ENCODE data around the gene SNORC. TPM values are rescaled to one million over a fixed set of nuclear protein-coding genes. Genes with fewer than 3 reads are reported as not detected.

Gene SNORC
- total RNA-seq, 6 experiments from 2014 or later: 2.0 to 14.5 (median 9.1) TPM

GRCh38 chr2:232920055-232920454 lies 50.0 kb downstream of the SNORC start:
- WGBS (ENCODE audit: insufficient coverage, low coverage, low lambda C conversion rate, missing lambda C conversion rate): 100% methylated on average over 1 of the region's 11 CpGs
- TF ChIP-seq POLR2A (IDR thresholded peaks at IDR 0.05) (no peak), CTCF (IDR thresholded peaks at IDR 0.05) (no peak)
- no peaks in the 10 kb centered on the region for H3K9me3 ChIP-seq
- no peak for DNase-seq
- no peaks in the 10 kb centered on the region for H3K27me3 ChIP-seq
- peaks cover 0 to 7% (median 2%) of the 10 kb centered on the region in 4 donors for H3K36me3 ChIP-seq
- H3K27ac ChIP-seq: no peak overlapping the region
- no peak overlapping the region for H3K4me3 ChIP-seq
- no peaks in the 10 kb centered on the region for H3K4me1 ChIP-seq
- no peak for ATAC-seq
- intact Hi-C loops (cut with DNase I): no loop called here

GRCh38 chr2:232920760-232921159 lies 50.7 kb downstream of the SNORC start:
- TF ChIP-seq POLR2A (IDR thresholded peaks at IDR 0.05): no peak
- Histone ChIP-seq H3K4me3 (no peak overlapping the region), H3K36me3 (peaks cover 0 to 7% (median 2%) of the 10 kb centered on the region in 4 donors), H3K4me1 (no peaks in the 10 kb centered on the region), H3K27ac (no peak overlapping the region), H3K9me3 (no peaks in the 10 kb centered on the region), H3K27me3 (no peaks in the 10 kb centered on the region)
- intact Hi-C loops (cut with DNase I): no loop called here
- 67% methylated on average over 3 of the region's 3 CpGs for WGBS (ENCODE audit: insufficient coverage, low coverage, low lambda C conversion rate, missing lambda C conversion rate)
- DNase-seq: no peak
- ATAC-seq: no peak

DNA sequence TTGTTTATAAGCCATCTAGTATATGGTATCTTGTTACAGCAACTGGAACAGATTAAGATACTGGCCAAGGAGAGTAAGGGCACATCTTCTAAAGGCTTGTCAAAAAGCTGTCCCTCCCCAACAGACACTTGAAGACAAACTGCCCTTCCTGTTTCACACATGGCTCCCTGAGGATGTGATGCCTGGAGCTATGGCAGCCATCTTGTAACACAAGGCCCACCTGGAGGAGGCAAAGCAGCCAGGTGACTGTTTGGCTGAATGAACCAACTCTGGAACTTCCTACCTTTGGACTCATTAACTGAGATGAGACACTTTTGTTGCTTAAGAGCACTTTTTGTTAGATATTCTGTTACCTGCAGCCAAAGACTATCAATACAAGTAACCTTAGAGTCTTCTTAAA lies 54.4 kb downstream of the SNORC start:
- ATAC-seq: no peak

GRCh38 chr2:232925153-232925820 lies 55.2 kb downstream of the SNORC start:
- H3K36me3 ChIP-seq: peaks cover 0 to 7% (median under 1%) of the 10 kb centered on the region in 4 donors
- no peak overlapping the region for H3K4me3 ChIP-seq
- intact Hi-C loops (cut with DNase I): no loop called here
- H3K27me3 ChIP-seq: no peaks in the 10 kb centered on the region
- no peak overlapping the region for H3K27ac ChIP-seq
- no peak for TF ChIP-seq POLR2A (IDR thresholded peaks at IDR 0.05)
- TF ChIP-seq CTCF (IDR thresholded peaks at IDR 0.05): no peak
- DNase-seq (no peak), ATAC-seq (no peak)
- H3K4me1 ChIP-seq: peaks cover 0 to 3% (median 0%) of the 10 kb centered on the region in 4 donors
- H3K9me3 ChIP-seq: no peaks in the 10 kb centered on the region
- WGBS (ENCODE audit: insufficient coverage, low coverage, low lambda C conversion rate, missing lambda C conversion rate): 63% methylated on average over 4 of the region's 11 CpGs

More for the DNA sequence above, 54.4 kb downstream of the SNORC start:
- Histone ChIP-seq H3K36me3 (peaks cover 0 to 7% (median 2%) of the 10 kb centered on the region in 4 donors), H3K4me1 (peaks cover 0 to 3% (median 0%) of the 10 kb centered on the region in 4 donors), H3K9me3 (no peaks in the 10 kb centered on the region), H3K27ac (no peak overlapping the region), H3K27me3 (no peaks in the 10 kb centered on the region), H3K4me3 (no peak overlapping the region)
- intact Hi-C loops (cut with DNase I): no loop called here
- no peak for DNase-seq
- no peak for TF ChIP-seq CTCF (IDR thresholded peaks at IDR 0.05)
- no peak for TF ChIP-seq POLR2A (IDR thresholded peaks at IDR 0.05)

DNA sequence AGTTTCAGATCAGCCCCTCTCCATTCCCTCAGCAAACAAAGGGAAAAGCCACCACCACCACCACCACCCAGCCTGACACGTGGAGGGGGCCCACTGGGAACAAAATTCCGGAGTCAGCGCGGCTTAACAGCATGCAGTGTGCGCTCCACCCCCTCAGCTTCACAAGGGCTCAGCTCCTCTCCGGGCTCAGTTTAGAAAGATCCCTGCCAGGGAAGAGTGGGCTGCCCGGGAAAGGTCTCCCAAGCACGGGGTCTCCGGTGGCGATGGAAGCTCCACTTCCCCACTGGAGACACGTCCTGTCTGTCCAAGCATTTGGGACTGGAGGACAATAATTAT lies 55.7 kb downstream of the SNORC start:
- TF ChIP-seq CTCF (IDR thresholded peaks at IDR 0.05) (no peak), POLR2A (IDR thresholded peaks at IDR 0.05) (no peak)
- Histone ChIP-seq H3K36me3 (peaks cover 0 to 7% (median under 1%) of the 10 kb centered on the region in 4 donors), H3K4me3 (no peak overlapping the region), H3K27me3 (no peaks in the 10 kb centered on the region), H3K9me3 (no peaks in the 10 kb centered on the region), H3K27ac (no peak overlapping the region), H3K4me1 (peaks cover 0 to 3% (median 0%) of the 10 kb centered on the region in 4 donors)
- 83% methylated on average over 1 of the region's 11 CpGs for whole genome bisulfite sequencing (ENCODE audit: insufficient coverage, low coverage, low lambda C conversion rate, missing lambda C conversion rate)
- DNase-seq (no peak), ATAC-seq (no peak)
- intact Hi-C loops (cut with DNase I): no loop called here

Data from right lobe of liver (tissue), 6 donors.